LNCaP clone FGC (cell line): ENCODE measurements around the gene TARM1.

Experiments
- DNase-seq: peaks from one replicate; pipeline ENCODE4 v3.0.0-alpha.2; 2011; ENCODE audit warnings: low read depth
- H3K4me3 ChIP-seq: 2 replicates; pipeline ENCODE4 v1.5.1; 2011; ENCODE audit warnings: mild to moderate bottlenecking, low read depth, low read length, control low read depth
- TF ChIP-seq, protein P1 (sequence below): IDR thresholded peaks from 2 replicates; pipeline ENCODE4 v1.5.1; 2012; ENCODE audit warnings: mild to moderate bottlenecking; ENCODE audit not compliant: control insufficient read depth, insufficient read depth; ENCODE audit errors: extremely low read depth

Gene TARM1

DNA sequence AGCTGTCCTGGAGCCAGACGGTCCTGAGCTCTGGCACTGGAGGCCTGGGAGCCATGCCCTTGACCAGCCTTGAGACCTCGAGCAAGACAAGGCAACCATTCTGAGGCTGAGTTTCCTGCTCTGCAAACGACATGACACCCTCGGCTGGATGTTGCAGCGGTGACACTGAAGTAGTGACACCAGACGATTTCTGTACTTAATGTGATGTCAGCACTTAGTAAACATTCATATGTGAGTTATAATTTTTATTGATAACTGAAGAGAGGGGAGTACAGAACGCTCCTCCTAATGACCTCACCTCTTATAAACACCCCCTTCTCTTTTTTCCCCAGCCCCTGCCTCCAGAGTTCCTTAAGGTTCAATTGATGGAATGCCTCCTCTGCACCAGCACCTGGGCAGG, 27.3 kb upstream of the TARM1 start:
- TF ChIP-seq, protein P1, sequence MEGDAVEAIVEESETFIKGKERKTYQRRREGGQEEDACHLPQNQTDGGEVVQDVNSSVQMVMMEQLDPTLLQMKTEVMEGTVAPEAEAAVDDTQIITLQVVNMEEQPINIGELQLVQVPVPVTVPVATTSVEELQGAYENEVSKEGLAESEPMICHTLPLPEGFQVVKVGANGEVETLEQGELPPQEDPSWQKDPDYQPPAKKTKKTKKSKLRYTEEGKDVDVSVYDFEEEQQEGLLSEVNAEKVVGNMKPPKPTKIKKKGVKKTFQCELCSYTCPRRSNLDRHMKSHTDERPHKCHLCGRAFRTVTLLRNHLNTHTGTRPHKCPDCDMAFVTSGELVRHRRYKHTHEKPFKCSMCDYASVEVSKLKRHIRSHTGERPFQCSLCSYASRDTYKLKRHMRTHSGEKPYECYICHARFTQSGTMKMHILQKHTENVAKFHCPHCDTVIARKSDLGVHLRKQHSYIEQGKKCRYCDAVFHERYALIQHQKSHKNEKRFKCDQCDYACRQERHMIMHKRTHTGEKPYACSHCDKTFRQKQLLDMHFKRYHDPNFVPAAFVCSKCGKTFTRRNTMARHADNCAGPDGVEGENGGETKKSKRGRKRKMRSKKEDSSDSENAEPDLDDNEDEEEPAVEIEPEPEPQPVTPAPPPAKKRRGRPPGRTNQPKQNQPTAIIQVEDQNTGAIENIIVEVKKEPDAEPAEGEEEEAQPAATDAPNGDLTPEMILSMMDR = no peak
- no peak for DNase-seq
- H3K4me3 ChIP-seq = no peak overlapping the region

DNA sequence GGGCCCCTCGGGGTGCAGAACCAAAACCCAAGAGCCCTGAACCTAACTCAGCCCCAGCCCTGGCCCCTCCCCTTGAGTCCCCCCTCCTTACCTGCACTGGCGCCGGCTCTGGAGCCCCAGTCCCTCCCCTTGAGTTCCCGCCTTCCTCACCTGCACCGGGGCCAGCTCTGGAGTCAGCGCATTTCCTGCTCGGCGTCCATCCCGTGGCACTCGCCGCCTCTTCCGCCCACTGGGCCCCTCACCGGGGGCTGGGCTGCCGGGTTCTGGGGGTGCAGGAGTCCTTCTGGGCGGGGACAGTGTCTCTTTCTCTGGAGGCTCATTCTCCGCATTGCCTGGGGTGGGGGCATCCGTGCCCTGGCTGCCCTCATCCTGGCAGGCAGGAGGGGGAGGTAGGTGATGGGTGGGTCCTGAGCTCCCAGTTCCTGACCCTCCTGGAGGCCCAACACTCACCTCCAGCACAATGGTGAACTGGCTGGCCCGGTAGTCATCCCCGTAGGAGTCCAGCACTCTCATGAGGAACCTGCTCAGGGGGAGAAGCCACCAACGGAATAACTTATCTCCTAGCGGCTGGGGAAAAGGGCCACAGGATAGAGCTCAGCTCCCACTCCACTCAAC, 26.8 kb upstream of the TARM1 start:
- no peak for DNase-seq
- H3K4me3 ChIP-seq = no peak overlapping the region
- TF ChIP-seq, protein P1 = no peak

DNA sequence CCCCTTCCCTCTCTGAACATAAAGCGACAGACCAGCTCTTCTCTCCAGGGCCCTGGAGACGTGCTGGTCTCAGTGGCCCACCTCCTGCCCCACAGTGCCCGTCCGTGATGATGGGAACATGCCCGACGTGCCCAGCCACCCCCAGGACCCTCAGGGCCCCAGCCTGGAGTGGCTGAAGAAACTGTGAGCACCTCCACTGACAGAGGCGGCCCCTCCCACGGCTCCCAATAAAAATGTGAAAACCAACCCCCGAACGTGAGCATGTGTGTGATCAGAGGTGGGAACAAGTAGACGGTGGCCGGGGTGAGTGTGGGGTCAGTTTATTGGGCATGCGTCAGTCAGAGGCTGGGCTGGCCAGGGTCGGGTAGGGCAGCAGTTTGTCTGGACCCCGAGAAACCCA, 25.6 kb upstream of the TARM1 start:
- TF ChIP-seq, protein P1 = no peak
- H3K4me3 ChIP-seq = no peak overlapping the region
- DNase-seq = no peak

DNA sequence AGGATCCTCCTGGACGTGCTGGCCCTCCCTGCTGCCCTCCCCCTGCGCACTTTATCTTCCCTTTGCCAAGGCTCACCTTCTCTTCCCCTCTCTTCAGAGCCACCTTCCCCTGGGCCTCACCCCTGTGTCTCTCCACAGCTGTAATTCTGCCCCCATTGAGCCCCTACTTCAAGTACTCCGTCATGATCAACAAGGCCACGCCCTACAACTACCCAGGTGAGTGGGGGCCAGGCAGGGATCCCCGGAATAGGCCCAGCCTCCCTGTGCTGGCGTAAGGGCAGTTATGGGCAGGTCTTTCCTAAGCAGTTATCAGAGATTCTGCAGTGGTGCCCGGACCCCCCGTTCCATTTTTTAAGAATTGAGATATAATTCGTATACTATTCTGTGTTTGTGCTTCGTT, 24.6 kb upstream of the TARM1 start:
- TF ChIP-seq, protein P1 = no peak
- H3K4me3 ChIP-seq = no peak overlapping the region
- no peak for DNase-seq

DNA sequence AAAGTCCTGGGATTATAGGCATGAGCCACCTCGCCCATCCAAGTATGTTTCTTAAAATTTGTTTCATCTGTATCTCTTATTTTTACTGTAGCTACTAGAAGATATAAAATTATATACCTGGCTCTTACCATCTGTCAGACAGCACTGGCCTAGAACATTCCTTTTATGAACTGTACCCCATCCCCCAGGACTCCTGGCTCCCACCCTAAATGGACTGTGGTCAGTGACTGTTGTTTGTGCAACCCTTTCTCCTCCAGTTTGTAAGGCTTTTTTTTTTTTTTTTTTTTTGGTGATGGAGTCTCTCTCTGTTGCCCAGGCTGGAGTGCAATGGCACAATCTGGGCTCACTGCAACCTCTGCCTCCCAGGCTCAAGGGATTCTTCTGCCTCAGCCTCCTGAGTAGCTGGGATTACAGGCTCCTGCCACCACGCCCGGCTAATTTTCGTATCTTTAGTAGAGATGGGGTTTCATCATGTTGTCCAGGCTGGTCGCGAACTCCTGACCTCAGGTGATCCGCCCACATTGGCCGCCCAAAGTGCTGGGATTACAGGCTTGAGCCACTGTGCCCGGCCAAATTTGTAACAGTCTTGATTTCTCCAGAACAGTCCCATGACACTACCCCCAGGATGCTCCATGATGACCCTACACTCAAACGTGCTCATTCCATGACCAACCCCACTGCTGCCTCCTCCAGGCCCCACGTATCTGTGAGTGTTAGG, 24.0 kb upstream of the TARM1 start:
- no peak for DNase-seq
- TF ChIP-seq, protein P1 = no peak
- no peak overlapping the region for H3K4me3 ChIP-seq

DNA sequence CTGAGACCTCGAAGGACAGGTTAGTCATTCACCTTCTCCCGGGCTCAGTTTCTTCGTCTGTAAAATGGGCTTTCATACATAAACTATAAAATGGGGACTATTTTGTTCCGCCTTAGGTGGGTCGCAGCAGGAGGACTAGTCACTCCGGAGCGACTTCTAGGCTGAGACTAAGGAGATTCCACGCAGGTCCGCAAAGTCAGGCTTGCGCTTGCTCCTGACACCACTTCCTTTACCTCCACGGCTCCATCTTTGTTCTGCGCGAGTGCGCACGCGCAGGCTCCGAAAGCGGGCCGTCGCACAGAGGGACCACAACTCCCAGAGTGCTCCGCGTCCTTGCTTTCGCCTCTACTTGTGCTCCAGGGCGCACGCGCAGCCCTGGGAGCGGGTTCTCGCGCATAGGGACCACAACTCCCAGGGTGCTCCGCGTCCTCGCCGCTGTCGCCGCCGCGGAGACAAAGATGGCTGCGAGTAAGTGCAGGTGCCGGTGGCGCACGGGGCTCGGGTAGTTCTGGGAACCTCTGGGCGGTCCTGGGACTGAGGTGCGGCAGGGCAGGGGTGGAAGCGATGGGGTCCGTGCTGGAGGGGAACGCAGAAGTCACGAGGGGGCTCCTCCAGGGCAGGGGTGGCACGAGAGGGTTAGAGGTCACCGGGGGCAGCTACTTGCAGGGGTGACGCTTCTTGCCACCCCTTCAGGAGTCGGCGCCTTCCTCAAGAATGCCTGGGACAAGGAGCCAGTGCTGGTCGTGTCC, 21.4 kb upstream of the TARM1 start, which contains the start of gene NDUFA3:
TSS of gene NDUFA3 (plus strand) at position 435 of the 749 bp plus-strand sequence. CDS start at position 459, 24 bp downstream.
- H3K4me3 ChIP-seq = peak within 1 kb of the TSS; percentile 85
- TF ChIP-seq, protein P1 = no peak
- DNase-seq = peak; percentile 92
